PC-9 (cell line): ENCODE data around the gene HIVEP2.

ENCODE experiments used
- EZH2 ChIP-seq: fragments of 200-600 bp; sonication (generic); IDR thresholded peaks from 2 replicates; pipeline ENCODE4 v1.8.0; 2017; ENCODE audit warnings: antibody characterized with exemption, low read depth
- TF ChIP-seq, protein P1 (sequence below): fragments of 200-600 bp; sonication (generic); conservative IDR thresholded peaks from 2 replicates; pipeline ENCODE4 v1.6.1; 2017; ENCODE audit warnings: mixed run types, antibody characterized with exemption, mild to moderate bottlenecking, moderate library complexity

DNA sequence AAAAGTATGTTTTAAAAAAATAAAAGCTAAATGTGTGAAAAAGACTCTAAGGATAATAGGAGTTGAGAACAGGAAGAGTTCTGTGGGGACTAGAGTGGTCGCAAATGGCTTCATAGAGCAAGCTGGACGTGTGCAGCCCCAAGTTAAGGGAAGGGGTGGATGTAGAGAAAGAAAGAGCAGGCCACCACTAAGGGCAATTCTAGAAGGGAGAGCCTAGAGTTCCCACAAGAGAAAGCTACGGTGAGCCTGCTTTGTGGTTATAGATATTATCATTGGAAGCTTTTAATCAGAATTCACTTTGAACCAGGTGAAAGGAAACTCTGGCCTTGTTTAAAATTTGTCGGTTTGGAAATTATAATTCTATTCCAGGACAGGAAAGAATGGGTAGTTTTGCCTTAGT is 101.6 kb downstream of the HIVEP2 start:
- TF ChIP-seq, protein P1, sequence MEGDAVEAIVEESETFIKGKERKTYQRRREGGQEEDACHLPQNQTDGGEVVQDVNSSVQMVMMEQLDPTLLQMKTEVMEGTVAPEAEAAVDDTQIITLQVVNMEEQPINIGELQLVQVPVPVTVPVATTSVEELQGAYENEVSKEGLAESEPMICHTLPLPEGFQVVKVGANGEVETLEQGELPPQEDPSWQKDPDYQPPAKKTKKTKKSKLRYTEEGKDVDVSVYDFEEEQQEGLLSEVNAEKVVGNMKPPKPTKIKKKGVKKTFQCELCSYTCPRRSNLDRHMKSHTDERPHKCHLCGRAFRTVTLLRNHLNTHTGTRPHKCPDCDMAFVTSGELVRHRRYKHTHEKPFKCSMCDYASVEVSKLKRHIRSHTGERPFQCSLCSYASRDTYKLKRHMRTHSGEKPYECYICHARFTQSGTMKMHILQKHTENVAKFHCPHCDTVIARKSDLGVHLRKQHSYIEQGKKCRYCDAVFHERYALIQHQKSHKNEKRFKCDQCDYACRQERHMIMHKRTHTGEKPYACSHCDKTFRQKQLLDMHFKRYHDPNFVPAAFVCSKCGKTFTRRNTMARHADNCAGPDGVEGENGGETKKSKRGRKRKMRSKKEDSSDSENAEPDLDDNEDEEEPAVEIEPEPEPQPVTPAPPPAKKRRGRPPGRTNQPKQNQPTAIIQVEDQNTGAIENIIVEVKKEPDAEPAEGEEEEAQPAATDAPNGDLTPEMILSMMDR = no peak
- TF ChIP-seq EZH2 = no peak
